GM12874 (cell line): Measurements from ENCODE around the gene PGAP2.

ENCODE experiments used
- TF ChIP-seq, protein P1 (sequence below): IDR thresholded peaks from 2 replicates; pipeline ENCODE4 v1.5.1; 2011; ENCODE audit warnings: low read depth, mild to moderate bottlenecking, control low read depth, low read length, moderate library complexity; ENCODE audit not compliant: insufficient read depth

The PGAP2 gene

DNA sequence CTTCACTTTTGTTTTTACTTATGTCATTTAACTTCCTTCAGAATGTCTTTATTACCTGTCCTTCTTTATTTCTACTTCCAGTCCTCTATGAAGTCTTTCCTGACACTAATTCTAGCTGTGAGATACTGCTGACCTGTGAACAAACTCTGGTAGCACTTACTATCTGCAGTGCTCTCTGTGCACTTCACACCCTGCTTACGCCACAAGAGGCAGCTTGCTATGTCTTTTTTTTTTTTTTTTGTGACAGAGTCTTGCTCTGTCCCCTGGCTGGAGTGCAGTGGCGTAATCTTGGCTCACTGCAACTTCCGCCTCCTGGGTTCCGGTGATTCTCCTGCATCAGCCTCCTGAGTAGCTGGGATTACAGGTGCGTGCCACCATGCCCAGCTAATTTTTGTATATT is 57.8 kb downstream of the PGAP2 start:
- TF ChIP-seq, protein P1, sequence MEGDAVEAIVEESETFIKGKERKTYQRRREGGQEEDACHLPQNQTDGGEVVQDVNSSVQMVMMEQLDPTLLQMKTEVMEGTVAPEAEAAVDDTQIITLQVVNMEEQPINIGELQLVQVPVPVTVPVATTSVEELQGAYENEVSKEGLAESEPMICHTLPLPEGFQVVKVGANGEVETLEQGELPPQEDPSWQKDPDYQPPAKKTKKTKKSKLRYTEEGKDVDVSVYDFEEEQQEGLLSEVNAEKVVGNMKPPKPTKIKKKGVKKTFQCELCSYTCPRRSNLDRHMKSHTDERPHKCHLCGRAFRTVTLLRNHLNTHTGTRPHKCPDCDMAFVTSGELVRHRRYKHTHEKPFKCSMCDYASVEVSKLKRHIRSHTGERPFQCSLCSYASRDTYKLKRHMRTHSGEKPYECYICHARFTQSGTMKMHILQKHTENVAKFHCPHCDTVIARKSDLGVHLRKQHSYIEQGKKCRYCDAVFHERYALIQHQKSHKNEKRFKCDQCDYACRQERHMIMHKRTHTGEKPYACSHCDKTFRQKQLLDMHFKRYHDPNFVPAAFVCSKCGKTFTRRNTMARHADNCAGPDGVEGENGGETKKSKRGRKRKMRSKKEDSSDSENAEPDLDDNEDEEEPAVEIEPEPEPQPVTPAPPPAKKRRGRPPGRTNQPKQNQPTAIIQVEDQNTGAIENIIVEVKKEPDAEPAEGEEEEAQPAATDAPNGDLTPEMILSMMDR, result 0 out of 2 replicates have a peak, but pooled peaks have one; percentile 16

DNA sequence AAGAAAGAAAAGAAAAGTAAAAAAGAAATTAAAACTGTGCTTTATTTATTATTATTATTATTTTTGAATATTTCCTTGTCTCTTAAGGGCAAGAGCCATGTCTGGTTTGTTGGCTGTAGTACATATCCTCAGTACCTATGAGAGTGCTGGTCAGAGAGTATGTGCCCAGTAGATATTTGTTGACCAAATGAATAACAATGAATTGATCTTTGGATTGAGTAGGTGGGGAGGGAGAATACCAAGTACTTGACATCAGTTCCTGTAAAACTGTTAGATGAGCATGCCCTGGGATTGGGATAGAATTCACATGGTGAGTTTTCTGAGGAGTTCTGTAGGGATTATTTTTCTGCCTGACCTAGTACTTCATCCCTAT is 58.5 kb downstream of the PGAP2 start:
- TF ChIP-seq, protein P1, result no peak

DNA sequence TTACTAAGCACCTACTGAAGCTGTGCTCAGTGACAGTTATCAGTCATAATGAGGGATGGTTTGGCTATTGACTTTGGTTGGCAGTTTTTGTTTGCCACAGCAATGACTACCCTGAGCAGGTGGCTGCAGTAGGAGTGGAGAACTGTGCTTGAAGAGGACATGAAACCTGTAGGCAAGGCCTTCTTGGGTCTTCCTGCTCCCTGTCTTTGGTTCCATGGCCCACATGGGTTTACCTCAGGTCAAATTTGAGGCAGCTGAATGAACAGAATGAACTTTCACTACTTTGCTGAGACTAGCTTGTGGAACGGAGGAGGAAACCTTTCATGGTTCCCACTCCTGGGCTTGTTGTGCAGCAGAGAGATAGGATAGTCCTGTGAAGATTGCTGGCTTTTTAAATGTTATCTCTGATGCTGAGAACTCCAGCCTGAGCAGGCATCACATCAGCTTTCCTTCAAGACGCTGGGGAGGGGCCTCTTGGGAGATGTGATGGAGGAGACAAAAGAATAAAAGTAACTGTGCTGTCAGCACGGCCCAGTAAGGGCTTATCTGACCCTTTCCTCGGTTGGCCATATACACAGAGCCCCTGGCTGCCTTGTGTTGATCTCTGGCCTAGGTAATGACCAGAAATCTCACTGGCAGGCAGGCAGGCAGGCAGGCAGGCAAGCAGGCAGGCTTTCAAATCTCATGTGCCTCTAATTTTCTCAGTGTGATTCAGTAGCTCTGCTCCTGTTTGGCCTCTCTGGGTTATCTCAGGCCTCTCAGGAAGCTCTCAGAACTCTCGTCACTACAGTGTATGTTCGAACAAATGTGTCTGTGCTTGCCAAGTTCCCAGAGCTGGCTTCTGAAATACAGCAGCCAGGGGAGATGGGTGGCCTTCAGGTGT is 59.1 kb downstream of the PGAP2 start:
- TF ChIP-seq, protein P1, result no peak

DNA sequence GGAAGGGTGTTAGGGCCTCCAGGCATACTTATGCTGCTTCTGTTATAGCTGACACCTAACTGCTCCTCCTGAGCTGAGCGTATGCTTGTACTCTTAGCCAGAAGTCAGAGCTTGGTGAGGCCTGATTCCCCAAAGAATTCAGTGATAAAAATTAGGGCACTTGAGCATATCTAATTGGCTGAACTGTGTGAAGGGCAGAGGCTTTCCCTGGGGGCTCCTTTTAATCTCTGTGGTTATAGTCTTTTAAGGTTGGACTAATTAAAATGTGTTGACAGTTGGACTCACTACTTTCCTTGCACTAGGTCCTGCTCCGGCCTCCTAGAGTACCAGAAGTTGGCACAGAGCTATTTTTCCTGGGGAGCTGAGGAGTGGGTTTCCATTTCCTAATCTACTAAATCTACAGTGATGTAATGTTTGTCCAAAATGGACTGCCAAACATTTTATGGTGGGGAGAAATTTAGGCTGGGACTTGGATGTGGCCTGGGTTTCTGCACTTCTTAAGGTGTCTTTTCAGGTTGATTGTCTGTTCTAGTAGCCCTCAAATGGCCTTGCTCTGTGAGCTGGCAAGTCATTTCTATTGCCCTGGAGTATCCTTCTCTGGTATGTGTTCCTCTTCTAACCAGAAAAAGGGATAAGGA is 65.5 kb downstream of the PGAP2 start:
- TF ChIP-seq, protein P1, result no peak
